Caco-2 (cell line): Measurements from ENCODE around the gene SFTPA2. TPM values are rescaled to one million over a fixed set of nuclear protein-coding genes. Genes with fewer than 3 reads are reported as not detected.
"Not testable (repeated sequence)": the region's sequence is repeated elsewhere in the genome, so short reads cannot be mapped to it uniquely, and the experiment has no call there.

Experiments
- BruUV-seq: library from RNA; stranded (reverse); fragments of 400-500 nt; replicated peaks from 2 replicates; lab custom pipeline; 2021; lab: Mats Ljungman, UMichigan
- CTCF ChIA-PET: fragments of 300-600 bp; sonication (Branson Sonifier 250); formaldehyde crosslinking; loops from one replicate; lab custom pipeline; 2022; ENCODE audit warnings: antibody characterized with exemption; lab: Charles Lee
- POLR2A ChIA-PET: fragments of 300-600 bp; sonication (Branson Sonifier 250); formaldehyde crosslinking; loops from one replicate; lab custom pipeline; 2022; ENCODE audit warnings: antibody characterized with exemption; lab: Charles Lee
- DNase-seq, 2 experiments: peaks; one replicate each; pipeline versions ENCODE4 v3.0.0 to v3.0.0-alpha.2; 2020 to 2022
- H3K27me3 ChIP-seq: replicated peaks from 2 replicates; pipeline ENCODE4 v1.6.0; 2011; ENCODE audit warnings: low read length; ENCODE audit not compliant: control insufficient read depth, insufficient read depth
- H3K36me3 ChIP-seq: 2 replicates; pipeline ENCODE4 v1.5.1; 2011; ENCODE audit warnings: low read length; ENCODE audit not compliant: control insufficient read depth, insufficient read depth
- H3K4me1 ChIP-seq: fragments of 250-450 bp; sonication (Bioruptor Pico); 2 replicates; pipeline ENCODE4 v1.5.1; 2020; ENCODE audit warnings: mild to moderate bottlenecking
- H3K4me3 ChIP-seq: 2 replicates; pipeline ENCODE4 v1.5.1; 2011; ENCODE audit warnings: low read depth, mild to moderate bottlenecking, control low read depth, low read length
- H3K9me3 ChIP-seq: fragments of 250-450 bp; sonication (Bioruptor Pico); 2 replicates; pipeline ENCODE4 v1.5.1; 2020; ENCODE audit warnings: mild to moderate bottlenecking, moderate library complexity
- H3K27ac Mint-ChIP-seq: one replicate; pipeline ENCODE4 v1.8.0; 2022; ENCODE audit warnings: mixed read lengths; ENCODE audit not compliant: unreplicated experiment
- H3K27me3 Mint-ChIP-seq: one replicate; pipeline ENCODE4 v1.8.0; 2022; ENCODE audit warnings: mixed read lengths; ENCODE audit not compliant: insufficient read depth, unreplicated experiment
- H3K36me3 Mint-ChIP-seq: one replicate; pipeline ENCODE4 v1.8.0; 2022; ENCODE audit warnings: mild to moderate bottlenecking, mixed read lengths; ENCODE audit not compliant: insufficient read depth, unreplicated experiment
- H3K4me1 Mint-ChIP-seq: one replicate; pipeline ENCODE4 v1.8.0; 2022; ENCODE audit warnings: low read depth, mixed read lengths; ENCODE audit not compliant: unreplicated experiment
- H3K4me3 Mint-ChIP-seq: one replicate; pipeline ENCODE4 v1.8.0; 2022; ENCODE audit warnings: mild to moderate bottlenecking, moderate library complexity, mixed read lengths; ENCODE audit not compliant: unreplicated experiment
- H3K9me3 Mint-ChIP-seq: one replicate; pipeline ENCODE4 v1.8.0; 2022; ENCODE audit warnings: mixed read lengths; ENCODE audit not compliant: unreplicated experiment
- intact Hi-C: fragments of 100-400 bp; cut with micrococcal nuclease; formaldehyde crosslinking; loops from one replicate; pipeline ENCODE4 v1.10.0; 2022; ENCODE audit not compliant: unreplicated experiment
- total RNA-seq: library from RNA; stranded (reverse); gene quantifications from 2 replicates; pipeline ENCODE4 v1.2.3, GENCODE V29; 2022
- TF ChIP-seq, protein P1 (sequence below), 2 experiments: fragments of 200-600 bp in 1 of 2; IDR thresholded peaks; 1 replicate in 1 of 2; 2 replicates in 1 of 2; pipeline versions ENCODE4 v1.5.1 to v1.8.0; 2011 to 2022; ENCODE audit warnings: antibody characterized with exemption in 1 of 2, control low read depth in 1 of 2, inconsistent platforms in 1 of 2, low read depth in 1 of 2, low read length in 1 of 2, mild to moderate bottlenecking in 1 of 2, moderate library complexity in 1 of 2; ENCODE audit not compliant: insufficient read depth in 1 of 2, severe bottlenecking in 1 of 2, unreplicated experiment in 1 of 2

Gene SFTPA2
- total RNA-seq, 1 experiment from 2014 or later = not detected

- no peak overlapping the region for H3K4me3 ChIP-seq
- no peaks in the 10 kb centered on the region for H3K9me3 Mint-ChIP-seq
- no peaks in the 10 kb centered on the region for H3K9me3 ChIP-seq
- H3K36me3 ChIP-seq = no peaks in the 10 kb centered on the region
- H3K4me1 ChIP-seq = no peaks in the 10 kb centered on the region
- H3K4me1 Mint-ChIP-seq = no peaks in the 10 kb centered on the region
- CTCF ChIA-PET = no interaction called here
- intact Hi-C loops = loop anchor here (1.0 kb wide), 1 partner anchor 59 kb away; no protein-coding TSS in a partner anchor
- TF ChIP-seq, protein P1, sequence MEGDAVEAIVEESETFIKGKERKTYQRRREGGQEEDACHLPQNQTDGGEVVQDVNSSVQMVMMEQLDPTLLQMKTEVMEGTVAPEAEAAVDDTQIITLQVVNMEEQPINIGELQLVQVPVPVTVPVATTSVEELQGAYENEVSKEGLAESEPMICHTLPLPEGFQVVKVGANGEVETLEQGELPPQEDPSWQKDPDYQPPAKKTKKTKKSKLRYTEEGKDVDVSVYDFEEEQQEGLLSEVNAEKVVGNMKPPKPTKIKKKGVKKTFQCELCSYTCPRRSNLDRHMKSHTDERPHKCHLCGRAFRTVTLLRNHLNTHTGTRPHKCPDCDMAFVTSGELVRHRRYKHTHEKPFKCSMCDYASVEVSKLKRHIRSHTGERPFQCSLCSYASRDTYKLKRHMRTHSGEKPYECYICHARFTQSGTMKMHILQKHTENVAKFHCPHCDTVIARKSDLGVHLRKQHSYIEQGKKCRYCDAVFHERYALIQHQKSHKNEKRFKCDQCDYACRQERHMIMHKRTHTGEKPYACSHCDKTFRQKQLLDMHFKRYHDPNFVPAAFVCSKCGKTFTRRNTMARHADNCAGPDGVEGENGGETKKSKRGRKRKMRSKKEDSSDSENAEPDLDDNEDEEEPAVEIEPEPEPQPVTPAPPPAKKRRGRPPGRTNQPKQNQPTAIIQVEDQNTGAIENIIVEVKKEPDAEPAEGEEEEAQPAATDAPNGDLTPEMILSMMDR (IDR thresholded peaks at IDR 0.05; ENCODE audit: insufficient read depth in 1 of 2, low read depth in 1 of 2, low read length in 1 of 2, severe bottlenecking in 1 of 2, unreplicated experiment in 1 of 2) = no peak
- peaks cover 6% of the 10 kb centered on the region for H3K27me3 Mint-ChIP-seq
- H3K27ac Mint-ChIP-seq = no peak overlapping the region
- H3K4me3 Mint-ChIP-seq = no peak overlapping the region
- no peaks in the 10 kb centered on the region for H3K27me3 ChIP-seq
- DNase-seq = no peak
- POLR2A ChIA-PET = no interaction called here
- no TSS peak for BruUV-seq
- H3K36me3 Mint-ChIP-seq = no peaks in the 10 kb centered on the region
Measured at GRCh38 chr10:79555354-79556309, 4.6 kb downstream of the SFTPA2 start.

DNA sequence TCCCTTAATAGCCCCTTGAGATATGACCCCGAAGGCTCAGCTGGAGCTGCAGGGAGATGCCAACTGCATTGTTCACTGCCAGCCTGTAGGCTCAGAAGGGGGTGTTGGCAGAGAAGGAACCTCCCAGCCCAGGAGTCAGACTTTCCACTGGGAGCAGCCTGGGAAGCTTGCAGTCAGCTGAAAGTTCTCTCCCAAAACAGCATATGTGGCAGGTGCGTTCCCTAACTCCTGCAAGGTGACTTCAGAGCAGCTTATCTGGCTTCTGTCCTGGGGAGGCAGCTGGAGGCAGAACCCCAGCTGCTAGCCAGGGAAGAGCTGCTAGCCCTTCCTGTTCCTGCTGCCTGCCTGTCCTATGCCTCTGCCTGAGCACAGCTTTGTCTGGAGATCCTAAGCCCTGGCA, 8.1 kb downstream of the SFTPA2 start:
- H3K4me3 Mint-ChIP-seq = no peak overlapping the region
- no peaks in the 10 kb centered on the region for H3K36me3 Mint-ChIP-seq
- Histone ChIP-seq H3K4me1 (no peaks in the 10 kb centered on the region), H3K9me3 (no peaks in the 10 kb centered on the region), H3K4me3 (no peak overlapping the region), H3K27me3 (no peaks in the 10 kb centered on the region), H3K36me3 (no peaks in the 10 kb centered on the region)
- no peak overlapping the region for H3K27ac Mint-ChIP-seq
- ChIA-PET POLR2A (no interaction called here), CTCF (no interaction called here)
- peaks cover under 1% of the 10 kb centered on the region for H3K4me1 Mint-ChIP-seq
- H3K9me3 Mint-ChIP-seq = no peaks in the 10 kb centered on the region
- H3K27me3 Mint-ChIP-seq = no peaks in the 10 kb centered on the region
- intact Hi-C loops = no loop called here
- BruUV-seq = no TSS peak
- TF ChIP-seq, protein P1 (IDR thresholded peaks at IDR 0.05; ENCODE audit: insufficient read depth in 1 of 2, low read depth in 1 of 2, low read length in 1 of 2, severe bottlenecking in 1 of 2, unreplicated experiment in 1 of 2) = no peak
- no peak for DNase-seq

DNA sequence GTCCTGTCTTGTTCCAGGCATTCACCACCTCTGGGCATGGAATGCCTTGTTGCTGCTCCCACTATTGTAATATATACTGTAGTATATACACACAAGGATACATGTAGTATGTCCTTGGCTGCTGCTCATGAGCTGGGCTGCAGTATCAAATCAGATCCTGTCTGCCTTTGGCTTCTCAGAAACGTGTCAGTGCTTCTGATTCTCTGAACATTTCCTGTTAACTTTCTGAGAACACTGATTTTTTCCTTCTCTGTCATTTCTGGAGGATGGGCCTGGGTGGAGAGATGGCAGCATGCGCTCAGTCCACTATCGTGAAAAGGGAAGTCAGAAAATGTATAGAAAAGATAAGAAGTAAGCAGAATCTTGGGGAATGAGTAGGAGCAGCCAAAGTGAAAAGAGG, 12.2 kb downstream of the SFTPA2 start:
- intact Hi-C loops = no loop called here
- Mint-ChIP-seq H3K36me3 (no peaks in the 10 kb centered on the region), H3K9me3 (peaks cover 19% of the 10 kb centered on the region), H3K4me1 (peaks cover 9% of the 10 kb centered on the region), H3K27me3 (no peaks in the 10 kb centered on the region), H3K4me3 (no peak overlapping the region), H3K27ac (no peak overlapping the region)
- Histone ChIP-seq H3K4me1 (no peaks in the 10 kb centered on the region), H3K36me3 (no peaks in the 10 kb centered on the region), H3K27me3 (no peaks in the 10 kb centered on the region), H3K9me3 (no peaks in the 10 kb centered on the region), H3K4me3 (no peak overlapping the region)
- DNase-seq = no peak
- TF ChIP-seq, protein P1 (IDR thresholded peaks at IDR 0.05; ENCODE audit: insufficient read depth in 1 of 2, low read depth in 1 of 2, low read length in 1 of 2, severe bottlenecking in 1 of 2, unreplicated experiment in 1 of 2) = no peak
- CTCF ChIA-PET = no interaction called here
- no TSS peak for BruUV-seq
- POLR2A ChIA-PET = no interaction called here

GRCh38 chr10:79547128-79547527, 13.1 kb downstream of the SFTPA2 start:
- peaks cover 19% of the 10 kb centered on the region for H3K9me3 Mint-ChIP-seq
- CTCF ChIA-PET, H3K4me3 ChIP-seq, H3K4me1 ChIP-seq, H3K27me3 Mint-ChIP-seq, H3K9me3 ChIP-seq, intact Hi-C loops, POLR2A ChIA-PET, H3K4me1 Mint-ChIP-seq, H3K36me3 ChIP-seq, H3K27me3 ChIP-seq, H3K27ac Mint-ChIP-seq, H3K4me3 Mint-ChIP-seq, BruUV-seq, H3K36me3 Mint-ChIP-seq: not testable (repeated sequence)
- peak in 1 of 2 experiments; percentile 10 for DNase-seq
